ENCODE measurements around the gene CHMP4A. TPM values are rescaled to one million over a fixed set of nuclear protein-coding genes. Genes with fewer than 3 reads are reported as not detected.
A peak's percentile ranks its signal among the peaks of the same experiment; 100 is the strongest.

The CHMP4A gene
- total and polyA plus RNA-seq, 3 experiments from 2014 or later, result 86.4 to 159 (median 87.6) TPM

DNA sequence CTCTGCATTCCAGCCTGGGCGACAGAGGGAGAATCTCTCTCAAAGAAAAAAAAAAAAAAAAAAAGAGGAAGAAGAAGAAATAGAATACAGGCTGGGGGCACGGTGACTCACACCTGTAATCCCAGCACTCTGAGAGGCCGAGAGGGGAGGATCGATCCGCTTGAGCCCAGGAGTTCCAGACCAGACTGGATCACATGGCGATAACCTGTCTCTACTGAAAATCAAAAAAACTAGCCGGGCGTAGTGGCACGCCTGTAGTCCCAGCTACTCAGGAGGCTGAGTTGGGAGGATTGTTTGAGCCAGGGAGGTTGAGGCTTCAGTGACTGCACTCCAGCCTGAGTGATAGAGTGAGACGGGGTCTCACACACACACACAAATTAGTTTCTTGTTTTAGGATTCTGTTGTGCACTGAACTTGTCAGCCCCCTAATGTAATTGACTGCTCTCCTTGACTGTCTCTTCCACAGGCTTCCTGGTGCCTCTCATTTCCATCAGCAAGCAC, 30.1 kb upstream of the CHMP4A start:
- H3K27ac Mint-ChIP-seq, result peak overlapping the region; percentile 98 to 100 (median 100)
- H3K27me3 ChIP-seq (ENCODE audit: insufficient read depth, low read length, poor library complexity, severe bottlenecking), result no peaks in the 10 kb centered on the region
- no peaks in the 10 kb centered on the region for H3K9me3 Mint-ChIP-seq
- peaks cover 49% of the 10 kb centered on the region for H3K4me1 ChIP-seq (ENCODE audit: insufficient read depth, low read length)
- peak overlapping the region; percentile 99 for H3K27ac ChIP-seq (ENCODE audit: low read depth, low read length)
- peaks cover 4 to 38% (median 4%) of the 10 kb centered on the region in 3 donors for H3K36me3 Mint-ChIP-seq
- H3K9me3 ChIP-seq (ENCODE audit: low read length), result no peaks in the 10 kb centered on the region
- ChIA-PET POLR2A (interaction anchor here (0.7 to 3.3 kb wide), 13 partner anchors 10 to 200 kb away, joined by 5 to 44 read pairs (median 26); partner anchors contain the start of genes CBLN3, CHMP4A, DCAF11 and DHRS1), CTCF (interaction anchor here (0.6 to 12.1 kb wide), 28 partner anchors 9 to 774 kb away, joined by 3 to 151 read pairs (median 7); partner anchors contain the start of genes ADCY4, CBLN3, CHMP4A and CIDEB)
- peak overlapping the region; percentile 79 for H3K4me3 ChIP-seq (ENCODE audit: low read length)
- H3K27me3 Mint-ChIP-seq, result peaks cover 0 to 2% of the 10 kb centered on the region in 2 donors
- DNase-seq, result peak in 1 of 5 donors; percentile 9
- peak overlapping the region; percentile 93 to 99 (median 98) for H3K4me3 Mint-ChIP-seq
- peaks cover 27% of the 10 kb centered on the region for H3K36me3 ChIP-seq (ENCODE audit: insufficient read depth, low read length)
- peaks cover 55 to 72% (median 71%) of the 10 kb centered on the region in 3 donors for H3K4me1 Mint-ChIP-seq

GRCh38 chr14:24241829-24242443, 28.6 kb upstream of the CHMP4A start:
- Histone ChIP-seq H3K27me3 (ENCODE audit: insufficient read depth, low read length, poor library complexity, severe bottlenecking) (no peaks in the 10 kb centered on the region), H3K9me3 (ENCODE audit: low read length) (no peaks in the 10 kb centered on the region), H3K4me1 (ENCODE audit: insufficient read depth, low read length) (peaks cover 51% of the 10 kb centered on the region), H3K4me3 (ENCODE audit: low read length) (peak overlapping the region; percentile 79), H3K36me3 (ENCODE audit: insufficient read depth, low read length) (peaks cover 39% of the 10 kb centered on the region), H3K27ac (ENCODE audit: low read depth, low read length) (peak overlapping the region; percentile 99)
- peak; percentile 92 to 97 (median 95) for DNase-seq
- Mint-ChIP-seq H3K4me1 (peaks cover 63 to 76% (median 76%) of the 10 kb centered on the region in 3 donors), H3K4me3 (peak overlapping the region; percentile 93 to 99 (median 98)), H3K27me3 (peaks cover 0 to 2% of the 10 kb centered on the region in 2 donors), H3K36me3 (peaks cover 4 to 52% (median 16%) of the 10 kb centered on the region in 3 donors), H3K9me3 (no peaks in the 10 kb centered on the region), H3K27ac (peak overlapping the region; percentile 98 to 100 (median 100))
- ChIA-PET CTCF (interaction anchor here (0.7 to 12.1 kb wide), 39 partner anchors 8 to 200 kb away, joined by 3 to 151 read pairs (median 5); partner anchors contain the start of genes ADCY4, CBLN3, CHMP4A and CIDEB), POLR2A (interaction anchor here (0.6 to 3.3 kb wide), 23 partner anchors 9 to 201 kb away, joined by 3 to 44 read pairs (median 10); partner anchors contain the start of genes CBLN3, CHMP4A, DCAF11 and DHRS1)

GRCh38 chr14:24240110-24240918, 27.0 kb upstream of the CHMP4A start:
- Histone ChIP-seq H3K4me1 (ENCODE audit: insufficient read depth, low read length) (peaks cover 48% of the 10 kb centered on the region), H3K4me3 (ENCODE audit: low read length) (no peak overlapping the region), H3K27me3 (ENCODE audit: insufficient read depth, low read length, poor library complexity, severe bottlenecking) (no peaks in the 10 kb centered on the region), H3K9me3 (ENCODE audit: low read length) (no peaks in the 10 kb centered on the region), H3K36me3 (ENCODE audit: insufficient read depth, low read length) (peaks cover 55% of the 10 kb centered on the region), H3K27ac (ENCODE audit: low read depth, low read length) (no peak overlapping the region)
- Mint-ChIP-seq H3K36me3 (peaks cover 4 to 68% (median 25%) of the 10 kb centered on the region in 3 donors), H3K4me3 (peak overlapping the region; percentile 60 to 99 (median 96)), H3K27me3 (peaks cover 0 to 2% of the 10 kb centered on the region in 2 donors), H3K9me3 (no peaks in the 10 kb centered on the region), H3K4me1 (peaks cover 68 to 87% (median 81%) of the 10 kb centered on the region in 3 donors), H3K27ac (peak overlapping the region; percentile 66 to 99 (median 80))
- CTCF ChIA-PET, result interaction anchor here (0.9 to 12.1 kb wide), 3 partner anchors 13 to 93 kb away, joined by 3 to 146 read pairs (median 52); partner anchors contain the start of genes ADCY4, CIDEB, LTB4R and LTB4R2
- DNase-seq, result no peak
- POLR2A ChIA-PET, result interaction anchor here (2.9 to 3.3 kb wide), 3 partner anchors 7 to 45 kb away, joined by 30 to 41 read pairs (median 33); partner anchors contain the start of genes CHMP4A, GMPR2, NEDD8 and TM9SF1

- peaks cover 73 to 96% (median 91%) of the 10 kb centered on the region in 3 donors for H3K4me1 Mint-ChIP-seq
- peak overlapping the region in 1 of 7 donors; percentile 96 for H3K4me3 Mint-ChIP-seq
- H3K36me3 ChIP-seq (ENCODE audit: insufficient read depth, low read length), result peaks cover 70% of the 10 kb centered on the region
- H3K27me3 Mint-ChIP-seq, result peaks cover 0 to 2% of the 10 kb centered on the region in 2 donors
- no peak overlapping the region for H3K4me3 ChIP-seq (ENCODE audit: low read length)
- peaks cover 4 to 81% (median 25%) of the 10 kb centered on the region in 3 donors for H3K36me3 Mint-ChIP-seq
- H3K4me1 ChIP-seq (ENCODE audit: insufficient read depth, low read length), result peaks cover 62% of the 10 kb centered on the region
- ChIA-PET CTCF (interaction anchor here (1.5 to 12.1 kb wide), 4 partner anchors 22 to 193 kb away, joined by 6 to 146 read pairs (median 6); partner anchors contain the start of genes CIDEB, LTB4R, LTB4R2 and MDP1), POLR2A (interaction anchor here (0.7 to 1.4 kb wide), 3 partner anchors 25 to 128 kb away, joined by 3 read pairs; partner anchors contain the start of gene CHMP4A)
- H3K9me3 Mint-ChIP-seq, result no peaks in the 10 kb centered on the region
- H3K9me3 ChIP-seq (ENCODE audit: low read length), result no peaks in the 10 kb centered on the region
- H3K27ac ChIP-seq (ENCODE audit: low read depth, low read length), result no peak overlapping the region
- no peak for DNase-seq
- H3K27ac Mint-ChIP-seq, result peak overlapping the region in 7 of 8 donors; percentile 13 to 99 (median 51)
- H3K27me3 ChIP-seq (ENCODE audit: insufficient read depth, low read length, poor library complexity, severe bottlenecking), result no peaks in the 10 kb centered on the region
Observed at GRCh38 chr14:24238527-24239037, 25.3 kb upstream of the CHMP4A start.

GRCh38 chr14:24238123-24238522, 24.8 kb upstream of the CHMP4A start:
- Histone ChIP-seq H3K27me3 (ENCODE audit: insufficient read depth, low read length, poor library complexity, severe bottlenecking) (no peaks in the 10 kb centered on the region), H3K36me3 (ENCODE audit: insufficient read depth, low read length) (peaks cover 70% of the 10 kb centered on the region), H3K4me3 (ENCODE audit: low read length) (no peak overlapping the region), H3K9me3 (ENCODE audit: low read length) (no peaks in the 10 kb centered on the region), H3K27ac (ENCODE audit: low read depth, low read length) (no peak overlapping the region), H3K4me1 (ENCODE audit: insufficient read depth, low read length) (peaks cover 62% of the 10 kb centered on the region)
- H3K27ac Mint-ChIP-seq, result peak overlapping the region in 7 of 8 donors; percentile 13 to 99 (median 44)
- ChIA-PET POLR2A (interaction anchor here (0.7 to 1.4 kb wide), 3 partner anchors 25 to 128 kb away, joined by 3 read pairs; partner anchors contain the start of gene CHMP4A), CTCF (interaction anchor here (1.5 to 12.1 kb wide), 4 partner anchors 22 to 193 kb away, joined by 6 to 146 read pairs (median 6); partner anchors contain the start of genes CIDEB, LTB4R, LTB4R2 and MDP1)
- no peaks in the 10 kb centered on the region for H3K9me3 Mint-ChIP-seq
- peaks cover 4 to 81% (median 25%) of the 10 kb centered on the region in 3 donors for H3K36me3 Mint-ChIP-seq
- peak overlapping the region in 1 of 7 donors; percentile 96 for H3K4me3 Mint-ChIP-seq
- peaks cover 76 to 96% (median 91%) of the 10 kb centered on the region in 3 donors for H3K4me1 Mint-ChIP-seq
- peaks cover 0 to 2% of the 10 kb centered on the region in 2 donors for H3K27me3 Mint-ChIP-seq
- DNase-seq, result no peak

DNA sequence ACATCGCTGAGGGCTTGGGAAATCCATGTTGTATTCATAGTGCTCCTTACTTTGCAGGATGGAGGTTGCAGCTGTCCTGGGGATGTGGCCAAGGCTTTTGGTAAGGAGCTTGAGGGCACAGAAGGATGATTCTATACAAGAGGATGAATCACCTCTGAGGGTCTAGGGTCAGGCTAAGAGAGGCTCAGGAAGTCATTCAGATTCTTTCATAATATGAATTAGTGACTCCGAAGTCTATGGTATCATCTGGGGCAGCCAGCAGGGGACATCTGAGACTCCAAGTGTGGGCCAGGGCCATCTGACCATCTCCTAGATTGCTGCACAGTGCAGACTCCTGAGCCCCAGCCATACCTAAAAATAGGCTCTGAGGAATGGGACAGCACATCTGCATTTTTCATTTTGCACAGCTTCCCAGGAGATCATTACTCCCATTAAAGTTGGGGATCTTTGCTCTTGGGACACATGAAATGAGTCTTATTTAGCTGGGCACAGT, 24.2 kb upstream of the CHMP4A start:
- Histone ChIP-seq H3K27me3 (ENCODE audit: insufficient read depth, low read length, poor library complexity, severe bottlenecking) (no peaks in the 10 kb centered on the region), H3K27ac (ENCODE audit: low read depth, low read length) (no peak overlapping the region), H3K36me3 (ENCODE audit: insufficient read depth, low read length) (peaks cover 70% of the 10 kb centered on the region), H3K4me1 (ENCODE audit: insufficient read depth, low read length) (peaks cover 63% of the 10 kb centered on the region), H3K9me3 (ENCODE audit: low read length) (no peaks in the 10 kb centered on the region), H3K4me3 (ENCODE audit: low read length) (no peak overlapping the region)
- Mint-ChIP-seq H3K27me3 (peaks cover 0 to 2% of the 10 kb centered on the region in 2 donors), H3K4me1 (peaks cover 76 to 94% (median 92%) of the 10 kb centered on the region in 3 donors), H3K4me3 (peak overlapping the region in 2 of 7 donors; percentile 27 to 96), H3K9me3 (no peaks in the 10 kb centered on the region), H3K36me3 (peaks cover 4 to 84% (median 25%) of the 10 kb centered on the region in 3 donors), H3K27ac (peak overlapping the region in 6 of 8 donors; percentile 9 to 99 (median 68))
- DNase-seq, result no peak
- POLR2A ChIA-PET, result interaction anchor here (0.9 to 1.4 kb wide), 2 partner anchors 24 to 127 kb away, joined by 3 read pairs; partner anchors contain the start of gene CHMP4A
- CTCF ChIA-PET, result interaction anchor here (1.5 to 12.1 kb wide), 4 partner anchors 22 to 194 kb away, joined by 6 to 146 read pairs (median 6); partner anchors contain the start of genes CIDEB, LTB4R, LTB4R2 and MDP1

All from CD8-positive, alpha-beta memory T cell (primary cell).